Mesendoderm (in vitro differentiated cells): ENCODE results near the gene UBE2E2.

Source experiments
- DNase-seq: peaks from one replicate; pipeline ENCODE4 v3.0.0; 2013
- H2AK5ac ChIP-seq: 2 replicates; pipeline ENCODE4 v1.6.1; 2013; ENCODE audit warnings: low read length, inconsistent platforms
- H2BK120ac ChIP-seq: 2 replicates; pipeline ENCODE4 v1.6.1; 2013; ENCODE audit warnings: low read depth, mild to moderate bottlenecking, low read length, moderate library complexity, mixed read lengths
- H2BK15ac ChIP-seq: replicated peaks from 2 replicates; pipeline ENCODE4 v1.6.1; 2013; ENCODE audit warnings: low read depth, mild to moderate bottlenecking, moderate library complexity
- H2BK5ac ChIP-seq: 2 replicates; pipeline ENCODE4 v1.6.1; 2013; ENCODE audit warnings: low read length, inconsistent platforms
- H3K18ac ChIP-seq: 2 replicates; pipeline ENCODE4 v1.6.1; 2013; ENCODE audit warnings: mild to moderate bottlenecking, low read length, mixed read lengths
- H3K23ac ChIP-seq: one replicate; pipeline ENCODE4 v1.6.1; 2013; ENCODE audit warnings: low read length
- H3K27ac ChIP-seq: 2 replicates; pipeline ENCODE4 v1.5.1; 2013; ENCODE audit warnings: low read depth, mild to moderate bottlenecking, inconsistent platforms, low read length, moderate library complexity
- H3K27me3 ChIP-seq: 2 replicates; pipeline ENCODE4 v1.6.1; 2013; ENCODE audit warnings: low read length, control low read depth, mild to moderate bottlenecking, inconsistent platforms; ENCODE audit not compliant: insufficient read depth, poor library complexity
- H3K36me3 ChIP-seq: 2 replicates; pipeline ENCODE4 v1.6.1; 2013; ENCODE audit warnings: low read length, inconsistent platforms; ENCODE audit not compliant: control insufficient read depth, insufficient read depth
- H3K4ac ChIP-seq: one replicate; pipeline ENCODE4 v1.6.1; 2013; ENCODE audit warnings: low read depth, mild to moderate bottlenecking, low read length, moderate library complexity
- H3K4me1 ChIP-seq: 2 replicates; pipeline ENCODE4 v1.6.1; 2013; ENCODE audit warnings: low read depth, low read length, inconsistent platforms; ENCODE audit not compliant: control insufficient read depth
- H3K4me2 ChIP-seq: 2 replicates; pipeline ENCODE4 v1.6.1; 2013; ENCODE audit warnings: low read length
- H3K4me3 ChIP-seq: 2 replicates; pipeline ENCODE4 v1.5.1; 2013; ENCODE audit warnings: mild to moderate bottlenecking, low read length
- H3K56ac ChIP-seq: one replicate; pipeline ENCODE4 v1.6.1; 2013; ENCODE audit warnings: low read length
- H3K79me1 ChIP-seq: 2 replicates; pipeline ENCODE4 v1.6.1; 2013; ENCODE audit warnings: low read length, inconsistent platforms
- H3K79me2 ChIP-seq: 2 replicates; pipeline ENCODE4 v1.6.1; 2013; ENCODE audit warnings: mild to moderate bottlenecking, low read length; ENCODE audit not compliant: control insufficient read depth, insufficient read depth
- H3K9ac ChIP-seq: 2 replicates; pipeline ENCODE4 v1.6.1; 2013; ENCODE audit warnings: low read length, inconsistent platforms
- H4K5ac ChIP-seq: one replicate; pipeline ENCODE4 v1.6.1; 2013; ENCODE audit warnings: low read length
- H4K8ac ChIP-seq: one replicate; pipeline ENCODE4 v1.6.1; 2013; ENCODE audit warnings: low read depth, mild to moderate bottlenecking, control low read depth, low read length, moderate library complexity
- WGBS: extraction: QIAGEN DNeasy Blood & Tissue Kit; methylation state at CpG from one replicate; pipeline ENCODE4 v1.1.7; 2013; ENCODE audit warnings: low lambda C conversion rate, missing lambda C conversion rate; ENCODE audit not compliant: insufficient coverage; ENCODE audit errors: extremely low coverage; 5-methylcytosine and 5-hydroxymethylcytosine counted together

The UBE2E2 gene

DNA sequence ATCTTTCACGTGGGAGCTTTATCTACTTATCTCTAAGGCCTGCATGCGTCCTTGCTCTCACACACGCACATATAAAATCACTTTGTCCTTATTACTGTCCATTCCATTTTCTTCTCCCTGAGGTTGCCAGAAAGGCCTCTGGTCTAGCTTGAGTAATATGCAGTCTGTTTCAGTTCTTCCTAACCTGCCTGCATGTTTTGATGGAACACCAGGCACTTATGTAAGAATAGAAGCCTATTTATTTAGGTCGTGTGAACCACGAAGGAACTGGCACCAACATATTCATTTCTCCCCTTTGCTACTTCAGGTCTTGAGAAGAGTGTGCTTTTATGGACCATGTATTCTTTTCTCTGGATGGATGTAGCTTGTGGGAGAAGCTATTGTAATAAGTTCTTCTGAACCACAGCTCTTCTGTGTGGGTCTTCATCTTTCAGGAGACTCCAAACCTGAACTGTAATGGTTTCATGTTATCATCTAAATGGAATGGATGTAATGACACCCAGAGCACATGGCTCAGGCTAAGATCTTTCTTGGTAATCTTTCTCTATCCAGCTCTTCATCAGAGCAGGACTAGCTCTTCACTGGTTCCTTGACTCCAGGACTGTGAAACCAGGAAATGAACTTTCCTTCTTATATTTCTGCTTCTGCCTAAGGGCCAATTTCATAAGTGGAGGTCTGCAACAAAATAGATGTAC, 53.8 kb downstream of the UBE2E2 start:
- H2BK5ac ChIP-seq = no peak overlapping the region
- no peak overlapping the region for H3K4ac ChIP-seq
- H4K5ac ChIP-seq = no peak overlapping the region
- H3K36me3 ChIP-seq = no peaks in the 10 kb centered on the region
- no peak overlapping the region for H3K4me2 ChIP-seq
- no peak overlapping the region for H2BK15ac ChIP-seq
- H3K79me2 ChIP-seq = peaks cover 5% of the 10 kb centered on the region
- no peaks in the 10 kb centered on the region for H3K27me3 ChIP-seq
- no peak overlapping the region for H3K27ac ChIP-seq
- no peaks in the 10 kb centered on the region for H3K4me1 ChIP-seq
- H3K56ac ChIP-seq = no peak overlapping the region
- no peak for DNase-seq
- WGBS = no CpG with 5 or more reads among the region's 5 CpGs
- peaks cover 4% of the 10 kb centered on the region for H3K79me1 ChIP-seq
- no peak overlapping the region for H2BK120ac ChIP-seq
- no peak overlapping the region for H2AK5ac ChIP-seq
- no peak overlapping the region for H3K4me3 ChIP-seq
- no peak overlapping the region for H3K18ac ChIP-seq
- no peak overlapping the region for H3K9ac ChIP-seq
- no peak overlapping the region for H4K8ac ChIP-seq
- H3K23ac ChIP-seq = no peak overlapping the region

DNA sequence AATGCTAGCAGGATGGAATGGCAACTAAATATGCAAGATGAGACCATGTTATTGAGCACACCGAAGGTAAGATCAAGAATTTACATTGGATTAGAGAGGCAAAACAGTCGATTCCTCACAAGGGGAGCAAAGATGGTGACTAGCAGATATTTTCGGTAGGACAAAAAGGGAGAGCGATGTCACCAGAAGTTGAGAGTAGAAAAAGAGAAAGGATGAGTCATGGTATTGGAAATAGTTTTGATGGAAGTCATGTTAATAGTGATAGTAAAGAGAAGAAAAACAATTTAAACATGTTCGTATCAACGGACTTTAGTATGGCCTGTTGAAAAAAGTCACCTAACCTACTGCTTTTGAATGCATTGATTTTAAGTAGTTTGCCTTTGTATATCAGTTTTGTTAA, 55.0 kb downstream of the UBE2E2 start:
- Histone ChIP-seq H3K9ac (no peak overlapping the region), H4K5ac (no peak overlapping the region), H3K27me3 (no peaks in the 10 kb centered on the region), H3K23ac (no peak overlapping the region), H2BK15ac (no peak overlapping the region), H3K4ac (no peak overlapping the region), H2AK5ac (no peak overlapping the region), H3K4me2 (no peak overlapping the region), H3K18ac (no peak overlapping the region), H2BK5ac (no peak overlapping the region), H2BK120ac (no peak overlapping the region), H3K79me2 (peaks cover 5% of the 10 kb centered on the region), H4K8ac (no peak overlapping the region), H3K79me1 (peaks cover 4% of the 10 kb centered on the region), H3K56ac (no peak overlapping the region), H3K4me1 (no peaks in the 10 kb centered on the region), H3K4me3 (no peak overlapping the region), H3K27ac (no peak overlapping the region), H3K36me3 (no peaks in the 10 kb centered on the region)
- 100% methylated on average over 1 of the region's 6 CpGs for WGBS
- DNase-seq = peak; percentile 13

DNA sequence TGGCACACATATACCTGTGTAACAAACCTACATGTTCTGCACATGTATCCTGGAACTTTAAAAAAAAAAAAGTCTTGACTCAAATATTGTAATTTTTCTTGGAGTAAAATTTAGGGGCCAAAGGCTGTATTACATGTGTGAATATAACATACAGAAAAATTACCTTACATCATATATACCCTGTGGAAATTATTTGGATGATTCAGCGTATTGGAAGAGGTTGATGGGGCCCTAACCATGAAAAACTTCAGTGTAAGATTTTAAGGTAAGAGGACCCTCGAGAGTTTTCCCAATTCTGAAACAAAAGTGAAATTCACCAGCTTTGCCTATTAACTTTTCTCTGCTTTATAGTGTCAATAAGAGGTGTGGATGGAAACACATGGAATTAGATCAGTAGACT, 56.4 kb downstream of the UBE2E2 start:
- H3K4me3 ChIP-seq = no peak overlapping the region
- H3K4me2 ChIP-seq = no peak overlapping the region
- H2BK15ac ChIP-seq = no peak overlapping the region
- peaks cover 3% of the 10 kb centered on the region for H3K79me2 ChIP-seq
- H3K27me3 ChIP-seq = no peaks in the 10 kb centered on the region
- H3K23ac ChIP-seq = no peak overlapping the region
- no CpG with 5 or more reads among the region's 2 CpGs for WGBS
- no peaks in the 10 kb centered on the region for H3K4me1 ChIP-seq
- no peaks in the 10 kb centered on the region for H3K36me3 ChIP-seq
- no peak overlapping the region for H2BK120ac ChIP-seq
- H3K4ac ChIP-seq = no peak overlapping the region
- H3K79me1 ChIP-seq = peaks cover 2% of the 10 kb centered on the region
- H3K18ac ChIP-seq = no peak overlapping the region
- no peak overlapping the region for H3K9ac ChIP-seq
- no peak overlapping the region for H3K27ac ChIP-seq
- no peak overlapping the region for H4K5ac ChIP-seq
- H2BK5ac ChIP-seq = no peak overlapping the region
- no peak for DNase-seq
- no peak overlapping the region for H2AK5ac ChIP-seq
- no peak overlapping the region for H4K8ac ChIP-seq
- H3K56ac ChIP-seq = no peak overlapping the region

DNA sequence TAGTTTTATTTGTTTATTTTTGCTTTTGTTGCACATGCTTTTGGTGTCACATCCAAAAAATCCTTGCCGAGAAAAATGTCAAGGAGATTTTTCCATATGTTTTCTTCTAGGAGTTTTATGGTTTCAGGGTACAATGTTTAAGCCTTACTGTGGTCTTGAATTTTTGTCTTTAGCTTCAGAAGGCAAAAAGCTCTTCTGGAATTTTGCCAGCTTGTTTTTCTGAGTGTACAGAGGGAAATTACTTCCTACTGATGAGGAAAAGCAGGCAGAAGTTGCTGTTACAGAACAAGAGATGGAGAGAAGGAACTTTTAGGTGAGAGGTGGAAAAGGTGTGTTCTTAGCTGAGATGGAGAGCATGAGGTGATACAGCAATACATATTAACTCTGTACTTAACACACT, 59.6 kb downstream of the UBE2E2 start:
- Histone ChIP-seq H2BK15ac (no peak overlapping the region), H3K23ac (no peak overlapping the region), H3K27ac (no peak overlapping the region), H3K4me3 (no peak overlapping the region), H3K36me3 (no peaks in the 10 kb centered on the region), H2AK5ac (no peak overlapping the region), H2BK120ac (no peak overlapping the region), H3K9ac (no peak overlapping the region), H3K56ac (no peak overlapping the region), H3K4ac (no peak overlapping the region), H3K79me1 (peaks cover 2% of the 10 kb centered on the region), H3K27me3 (no peaks in the 10 kb centered on the region), H4K8ac (no peak overlapping the region), H3K4me2 (no peak overlapping the region), H4K5ac (no peak overlapping the region), H3K4me1 (no peaks in the 10 kb centered on the region), H2BK5ac (no peak overlapping the region), H3K18ac (no peak overlapping the region), H3K79me2 (peaks cover 1% of the 10 kb centered on the region)
- DNase-seq = no peak
- no CpG with 5 or more reads among the region's 1 CpG for WGBS

DNA sequence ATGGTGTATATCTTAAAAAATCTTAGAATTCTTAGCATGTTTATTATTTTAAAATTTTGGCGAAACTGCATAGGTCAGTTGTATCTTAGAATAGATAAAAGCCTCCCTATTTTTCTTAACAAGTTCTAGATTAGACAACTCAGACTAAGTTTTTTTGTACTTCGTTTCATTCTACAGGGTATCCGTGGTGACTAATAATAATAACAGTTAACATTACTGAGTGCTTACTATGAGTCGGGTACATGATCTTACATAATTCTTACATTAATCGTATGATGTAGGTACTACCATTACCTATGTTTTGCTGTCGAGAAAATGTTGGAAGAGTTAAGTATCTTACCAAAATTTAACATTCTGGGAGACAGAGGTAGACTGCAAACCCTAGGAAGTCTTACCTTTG, 60.7 kb downstream of the UBE2E2 start:
- no peak overlapping the region for H2BK15ac ChIP-seq
- no peak overlapping the region for H4K8ac ChIP-seq
- no peak for DNase-seq
- H3K18ac ChIP-seq = no peak overlapping the region
- H2AK5ac ChIP-seq = no peak overlapping the region
- no peak overlapping the region for H3K9ac ChIP-seq
- no peak overlapping the region for H3K27ac ChIP-seq
- no peaks in the 10 kb centered on the region for H3K4me1 ChIP-seq
- H3K79me1 ChIP-seq = peaks cover 2% of the 10 kb centered on the region
- no peak overlapping the region for H2BK5ac ChIP-seq
- H3K36me3 ChIP-seq = no peaks in the 10 kb centered on the region
- no peaks in the 10 kb centered on the region for H3K79me2 ChIP-seq
- H3K27me3 ChIP-seq = no peaks in the 10 kb centered on the region
- no CpG with 5 or more reads among the region's 6 CpGs for WGBS
- no peak overlapping the region for H3K4me3 ChIP-seq
- H3K56ac ChIP-seq = no peak overlapping the region
- no peak overlapping the region for H3K23ac ChIP-seq
- H3K4me2 ChIP-seq = no peak overlapping the region
- H4K5ac ChIP-seq = no peak overlapping the region
- no peak overlapping the region for H2BK120ac ChIP-seq
- no peak overlapping the region for H3K4ac ChIP-seq

DNA sequence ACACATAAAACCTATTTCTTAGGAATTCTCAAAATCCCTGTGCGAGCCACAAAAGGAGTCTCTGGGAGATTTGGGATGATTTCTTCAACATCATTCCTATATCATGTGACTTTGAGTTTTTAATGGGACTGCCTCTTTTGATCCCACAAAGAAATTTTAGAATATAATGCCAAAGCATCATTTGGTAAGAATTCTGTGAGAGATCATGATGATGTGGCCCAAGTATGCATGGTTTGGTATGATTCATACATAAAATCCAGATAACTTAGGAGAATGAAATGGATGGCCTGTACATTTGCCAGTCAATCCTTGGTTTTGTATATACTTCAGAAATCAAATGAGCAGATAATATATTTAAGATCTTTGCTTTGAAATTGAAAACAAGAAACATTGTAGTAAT, 61.3 kb downstream of the UBE2E2 start:
- WGBS = no CpG with 5 or more reads among the region's 1 CpG

More for the DNA sequence above, 61.3 kb downstream of the UBE2E2 start:
- no peak overlapping the region for H3K4me3 ChIP-seq
- no peak overlapping the region for H3K4me2 ChIP-seq
- H3K27ac ChIP-seq = no peak overlapping the region
- no peak overlapping the region for H3K4ac ChIP-seq
- no peaks in the 10 kb centered on the region for H3K4me1 ChIP-seq
- no peak overlapping the region for H3K18ac ChIP-seq
- H3K9ac ChIP-seq = no peak overlapping the region
- H4K5ac ChIP-seq = no peak overlapping the region
- DNase-seq = no peak
- H3K36me3 ChIP-seq = no peaks in the 10 kb centered on the region
- no peaks in the 10 kb centered on the region for H3K27me3 ChIP-seq
- H3K56ac ChIP-seq = no peak overlapping the region
- no peaks in the 10 kb centered on the region for H3K79me2 ChIP-seq
- no peak overlapping the region for H2BK120ac ChIP-seq
- peaks cover 1% of the 10 kb centered on the region for H3K79me1 ChIP-seq
- no peak overlapping the region for H2AK5ac ChIP-seq
- H2BK5ac ChIP-seq = no peak overlapping the region
- no peak overlapping the region for H3K23ac ChIP-seq
- H4K8ac ChIP-seq = no peak overlapping the region
- no peak overlapping the region for H2BK15ac ChIP-seq
